D721Med (cell line): ENCODE measurements around the gene PPP4R3B.
A peak's percentile ranks its signal among the peaks of the same experiment; 100 is the strongest.
"Not testable (repeated sequence)": the region's sequence is repeated elsewhere in the genome, so short reads cannot be mapped to it uniquely, and the experiment has no call there.

Experiments
- DNase-seq: peaks from one replicate; pipeline ENCODE4 v3.0.0; 2011; ENCODE audit warnings: low spot score; ENCODE audit not compliant: insufficient read length
- FAIRE-seq: peaks from 2 replicates; lab custom pipeline; 2011; peaks lifted over from hg19 to GRCh38; lab: Jason Lieb, UNC
- TF ChIP-seq, protein P1 (sequence below): IDR thresholded peaks from 2 replicates; pipeline ENCODE4 v1.5.1; 2012; ENCODE audit warnings: mild to moderate bottlenecking, control low read depth; ENCODE audit not compliant: insufficient read depth; ENCODE audit errors: missing control alignments

Gene PPP4R3B

DNA sequence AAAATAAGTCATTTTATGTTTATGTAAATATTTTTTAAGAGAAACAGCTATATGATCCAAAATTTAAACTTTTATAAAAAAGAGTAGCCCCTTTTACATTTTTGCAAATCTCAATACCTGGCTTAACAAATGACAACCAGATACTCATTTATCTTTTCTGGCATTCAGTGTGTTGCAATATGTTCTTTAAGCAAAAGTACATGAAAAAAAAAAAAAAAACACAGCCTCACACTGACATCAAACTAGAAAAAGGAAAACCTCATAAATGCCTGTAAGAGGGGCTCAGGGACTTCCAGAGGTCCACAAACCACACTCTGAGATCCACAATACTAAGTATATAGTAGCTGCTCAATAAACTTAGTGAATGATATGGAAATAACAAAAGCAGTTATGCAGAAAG, 21.9 kb downstream of the PPP4R3B start:
- DNase-seq (no peak), FAIRE-seq (no peak)
- TF ChIP-seq, protein P1, sequence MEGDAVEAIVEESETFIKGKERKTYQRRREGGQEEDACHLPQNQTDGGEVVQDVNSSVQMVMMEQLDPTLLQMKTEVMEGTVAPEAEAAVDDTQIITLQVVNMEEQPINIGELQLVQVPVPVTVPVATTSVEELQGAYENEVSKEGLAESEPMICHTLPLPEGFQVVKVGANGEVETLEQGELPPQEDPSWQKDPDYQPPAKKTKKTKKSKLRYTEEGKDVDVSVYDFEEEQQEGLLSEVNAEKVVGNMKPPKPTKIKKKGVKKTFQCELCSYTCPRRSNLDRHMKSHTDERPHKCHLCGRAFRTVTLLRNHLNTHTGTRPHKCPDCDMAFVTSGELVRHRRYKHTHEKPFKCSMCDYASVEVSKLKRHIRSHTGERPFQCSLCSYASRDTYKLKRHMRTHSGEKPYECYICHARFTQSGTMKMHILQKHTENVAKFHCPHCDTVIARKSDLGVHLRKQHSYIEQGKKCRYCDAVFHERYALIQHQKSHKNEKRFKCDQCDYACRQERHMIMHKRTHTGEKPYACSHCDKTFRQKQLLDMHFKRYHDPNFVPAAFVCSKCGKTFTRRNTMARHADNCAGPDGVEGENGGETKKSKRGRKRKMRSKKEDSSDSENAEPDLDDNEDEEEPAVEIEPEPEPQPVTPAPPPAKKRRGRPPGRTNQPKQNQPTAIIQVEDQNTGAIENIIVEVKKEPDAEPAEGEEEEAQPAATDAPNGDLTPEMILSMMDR = no peak

DNA sequence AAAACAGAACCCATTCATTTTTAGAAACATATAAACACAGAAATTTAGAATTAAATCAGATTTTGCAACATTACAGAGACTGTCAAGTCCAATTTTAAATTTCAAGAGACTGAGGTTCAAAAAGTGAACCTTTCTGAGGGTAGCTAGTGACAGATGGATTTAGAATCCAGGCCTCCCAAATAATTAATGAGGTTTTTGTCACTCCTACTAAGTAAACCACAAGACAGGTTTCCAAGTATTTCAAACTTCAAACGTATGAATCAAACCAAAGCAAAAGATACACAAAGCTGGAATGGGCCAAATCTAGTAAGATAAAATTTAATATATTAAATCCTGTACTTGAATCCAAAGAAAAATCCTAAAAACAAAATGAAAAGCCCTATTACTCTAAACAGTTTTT, 25.3 kb downstream of the PPP4R3B start:
- FAIRE-seq (no peak), DNase-seq (no peak)
- TF ChIP-seq, protein P1 = no peak

DNA sequence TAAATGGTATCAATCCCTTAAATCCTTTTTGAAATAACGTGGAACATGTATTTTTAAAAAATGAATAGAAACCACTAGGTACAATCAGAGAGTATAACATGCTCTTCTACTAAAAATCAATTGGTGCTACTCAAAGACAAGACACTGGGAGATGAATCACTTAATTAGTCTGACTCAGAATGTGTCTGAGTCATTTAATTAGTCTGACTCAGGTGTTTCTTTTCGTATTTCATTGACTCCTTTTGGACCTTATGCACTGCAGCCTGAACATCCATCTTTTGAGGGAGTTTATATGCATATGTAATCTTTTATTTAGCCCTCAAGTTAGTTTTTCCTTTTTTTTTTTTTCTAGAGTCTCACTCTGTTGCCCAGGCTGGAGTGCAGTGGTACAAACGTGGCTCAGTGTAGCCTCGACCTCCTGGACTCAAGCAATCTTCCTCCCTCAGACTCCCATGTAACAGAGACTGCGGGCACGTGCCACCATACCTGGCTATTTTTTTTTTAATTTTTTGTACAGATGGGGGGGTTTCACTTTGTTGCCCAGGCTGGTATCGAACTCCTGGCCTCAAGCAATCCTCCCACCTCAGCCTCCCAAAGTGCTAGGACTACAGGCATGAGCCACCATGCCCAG, 26.5 kb downstream of the PPP4R3B start:
- DNase-seq (no peak), FAIRE-seq (peak; percentile 55)
- TF ChIP-seq, protein P1 = no peak

DNA sequence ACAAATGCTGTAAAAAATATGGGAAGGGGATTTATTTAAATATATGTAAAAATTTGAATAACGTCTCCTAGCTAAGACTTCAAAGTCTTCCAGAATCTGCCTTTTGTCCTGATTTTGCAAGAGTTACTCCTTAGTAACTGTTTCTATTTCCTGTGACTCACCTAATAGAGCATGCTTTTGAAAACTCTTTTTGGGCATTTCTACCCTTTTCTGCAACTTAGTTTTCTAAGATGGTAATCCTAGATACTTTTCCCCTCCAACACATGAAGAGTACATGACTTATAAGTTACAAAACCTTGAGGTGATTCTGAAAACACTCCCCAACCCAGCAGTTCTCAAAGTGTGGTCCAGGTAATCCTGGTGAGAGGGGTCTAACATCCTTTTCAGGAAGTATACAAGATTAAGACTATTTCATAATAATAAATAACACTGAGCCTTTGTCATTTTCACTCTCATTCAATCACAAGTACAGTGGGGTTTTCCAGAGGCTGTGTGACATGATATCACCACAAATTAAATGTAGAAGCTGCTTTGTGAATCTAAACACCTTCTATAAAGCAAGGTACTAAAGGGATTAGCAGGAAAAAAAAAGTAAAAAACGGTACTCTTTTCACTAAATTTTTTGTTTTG, 31.9 kb downstream of the PPP4R3B start:
- no peak for DNase-seq
- TF ChIP-seq, protein P1 = no peak

DNA sequence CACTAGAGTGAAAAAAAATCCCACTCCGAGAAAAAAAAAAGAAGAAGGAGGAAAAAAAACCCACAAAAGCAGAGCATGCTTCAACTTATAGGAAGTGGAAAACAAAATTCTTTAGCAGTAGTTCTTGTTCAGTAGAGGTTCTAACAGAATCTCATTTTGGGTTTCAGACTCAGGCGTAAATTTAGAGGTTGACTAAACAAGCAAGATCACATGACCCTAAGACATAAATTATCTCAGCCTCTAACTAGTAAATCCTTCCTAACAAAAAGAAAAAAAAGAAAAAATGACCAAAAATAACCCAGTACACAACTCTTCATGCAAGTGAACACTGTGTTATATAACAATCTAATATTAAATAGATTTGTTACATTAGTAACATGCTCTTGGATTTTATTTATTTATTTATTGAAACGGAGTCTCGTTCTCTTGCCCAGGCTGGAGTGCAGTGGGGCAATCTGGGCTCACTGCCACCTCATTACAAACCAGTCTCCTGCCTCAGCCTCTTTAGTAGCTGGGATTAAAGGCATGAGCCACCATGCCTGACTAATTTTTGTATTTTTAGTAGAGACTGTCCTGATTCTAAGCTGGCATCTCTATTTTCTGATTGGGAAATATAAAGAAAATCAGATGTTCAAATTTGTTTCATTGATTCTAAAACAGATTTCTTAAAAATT, 35.4 kb downstream of the PPP4R3B start:
- FAIRE-seq (no peak), DNase-seq (no peak)
- TF ChIP-seq, protein P1 = no peak

More for the DNA sequence above, 31.9 kb downstream of the PPP4R3B start:
- no peak for FAIRE-seq

DNA sequence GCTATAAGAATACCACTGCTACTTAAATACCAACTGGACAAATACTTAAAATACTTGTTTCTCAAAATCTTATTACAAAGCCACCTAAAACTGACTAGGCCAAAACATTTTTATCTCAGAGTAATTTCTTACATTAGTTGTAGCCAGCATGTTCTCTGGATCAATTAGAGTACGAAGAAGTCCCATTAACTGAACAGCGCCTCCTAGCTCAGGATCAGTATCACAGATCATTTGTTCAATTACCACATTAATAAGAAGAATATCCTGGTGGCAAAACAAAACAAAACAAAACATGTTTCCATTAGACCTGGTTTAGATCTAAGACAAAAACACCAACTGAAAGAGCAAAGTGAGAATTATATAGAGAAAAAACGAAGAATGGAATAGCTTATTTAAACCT, 36.0 kb downstream of the PPP4R3B start:
- FAIRE-seq (no peak), DNase-seq (no peak)
- TF ChIP-seq, protein P1 = peak; percentile 21

DNA sequence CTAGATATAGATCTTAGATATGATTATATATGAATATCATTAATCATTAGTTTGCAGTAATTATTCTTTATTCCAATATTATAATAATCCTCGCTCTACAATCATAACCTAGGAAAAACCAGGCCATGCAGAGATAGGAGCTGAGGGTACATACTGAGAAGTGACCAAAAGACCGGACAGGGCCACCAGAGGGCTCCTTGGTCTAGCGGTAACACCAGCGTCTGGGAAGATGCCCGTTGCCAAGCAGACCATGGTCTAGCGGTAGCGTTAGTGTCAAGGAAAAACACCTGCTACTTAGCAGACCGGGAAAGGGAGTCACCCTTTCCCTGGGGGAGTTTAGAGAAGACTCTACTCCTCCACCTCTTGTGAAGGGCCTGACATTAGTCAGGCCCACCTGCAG, 48.4 kb downstream of the PPP4R3B start:
- not testable (repeated sequence) for FAIRE-seq, DNase-seq
